Middle frontal gyrus (tissue), 1 donor: ENCODE measurements around the gene RPLP2.

Experiments used
- DNase-seq: peaks from one replicate; pipeline ENCODE4 v3.0.0-alpha.2; 2015; ENCODE audit warnings: low spot score; ENCODE audit errors: extremely low spot score

RPLP2 gene

DNA sequence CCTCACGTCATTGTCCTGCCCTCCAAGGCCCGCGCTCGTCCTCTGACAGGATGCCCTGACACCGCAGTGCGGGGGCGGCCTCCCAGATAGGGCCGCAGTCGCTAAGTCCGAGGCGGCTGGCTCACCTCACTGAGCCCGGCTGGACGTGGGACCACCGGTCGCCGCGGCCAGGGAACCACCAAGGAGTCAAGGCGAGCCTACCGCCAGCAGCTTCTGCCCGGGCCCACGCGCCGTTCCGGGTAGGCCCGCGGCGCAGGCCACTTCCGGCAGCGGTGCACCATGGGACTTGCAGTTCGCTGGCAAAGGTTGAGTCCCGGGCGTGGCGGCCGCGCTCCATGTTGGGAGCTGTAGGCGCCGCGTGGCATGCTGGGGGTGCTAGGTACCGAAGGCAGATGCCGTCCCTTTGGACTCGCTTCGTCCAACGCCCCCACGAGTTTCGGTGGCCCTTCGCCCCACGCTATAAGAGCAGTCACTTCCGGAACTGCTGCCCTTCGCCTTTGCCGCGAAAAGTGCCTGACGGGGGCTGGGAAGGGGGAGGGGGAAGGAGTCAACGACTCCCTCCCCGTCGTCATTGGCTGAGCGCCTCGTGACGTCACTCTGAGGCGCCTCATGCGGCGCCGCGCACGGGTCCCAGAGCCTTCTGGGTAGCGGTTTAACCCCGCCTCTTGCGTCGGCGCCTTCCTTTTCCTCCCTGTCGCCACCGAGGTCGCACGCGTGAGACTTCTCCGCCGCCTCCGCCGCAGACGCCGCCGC is at the start of gene RPLP2:
Gene RPLP2, plus strand, starts transcription at position 681 of the 753 bp plus-strand sequence. CDS start 268 bp downstream, outside the sequence.
- peak; percentile 93 for DNase-seq

DNA sequence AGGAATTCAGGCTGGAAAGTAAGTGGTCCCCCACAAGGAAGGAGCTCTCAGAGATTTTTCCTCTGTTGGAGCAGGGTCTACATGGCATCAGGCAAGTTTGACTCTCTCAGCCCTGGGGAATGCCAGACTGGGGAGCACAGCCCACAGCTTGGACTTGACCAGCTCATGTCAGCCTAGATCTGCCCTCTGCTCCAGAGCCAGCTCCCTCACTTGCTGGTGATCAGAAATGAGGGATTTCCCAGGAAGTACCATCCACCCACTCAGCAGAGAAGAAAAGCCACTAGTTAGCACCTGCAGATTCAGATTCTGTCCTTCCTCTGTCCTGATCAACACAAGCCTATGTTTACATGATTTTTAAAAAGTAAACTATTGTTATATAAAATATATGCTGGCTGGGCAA is 49.5 kb upstream of the RPLP2 start:
- no peak for DNase-seq

DNA sequence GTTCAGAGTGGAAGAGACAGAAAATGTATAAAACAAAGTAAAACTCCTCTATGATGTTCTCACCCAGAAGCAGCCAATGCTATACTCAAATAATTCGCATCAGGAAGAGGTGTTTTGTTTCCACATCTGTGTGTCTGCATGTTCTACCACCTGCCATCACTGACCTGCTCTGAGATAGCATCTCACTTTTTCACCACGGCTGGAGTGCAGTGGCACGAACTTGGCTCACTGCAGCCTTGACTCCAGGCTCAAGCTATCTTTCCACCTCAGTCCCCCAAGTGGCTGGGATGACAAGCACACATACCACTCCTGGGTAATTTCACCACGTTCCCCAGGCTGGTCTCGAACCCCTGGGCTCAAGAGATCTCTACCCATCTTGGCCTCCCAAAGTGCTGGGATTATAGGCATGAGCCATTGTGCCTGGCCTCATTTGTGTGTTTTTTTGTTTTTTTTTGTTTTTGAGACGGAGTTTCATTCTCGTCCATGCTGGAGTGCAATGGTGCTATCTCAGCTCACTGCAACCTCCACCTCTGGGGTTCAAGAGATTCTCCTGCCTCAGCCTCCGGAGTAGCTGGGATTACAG is 48.1 kb upstream of the RPLP2 start:
- no peak for DNase-seq

DNA sequence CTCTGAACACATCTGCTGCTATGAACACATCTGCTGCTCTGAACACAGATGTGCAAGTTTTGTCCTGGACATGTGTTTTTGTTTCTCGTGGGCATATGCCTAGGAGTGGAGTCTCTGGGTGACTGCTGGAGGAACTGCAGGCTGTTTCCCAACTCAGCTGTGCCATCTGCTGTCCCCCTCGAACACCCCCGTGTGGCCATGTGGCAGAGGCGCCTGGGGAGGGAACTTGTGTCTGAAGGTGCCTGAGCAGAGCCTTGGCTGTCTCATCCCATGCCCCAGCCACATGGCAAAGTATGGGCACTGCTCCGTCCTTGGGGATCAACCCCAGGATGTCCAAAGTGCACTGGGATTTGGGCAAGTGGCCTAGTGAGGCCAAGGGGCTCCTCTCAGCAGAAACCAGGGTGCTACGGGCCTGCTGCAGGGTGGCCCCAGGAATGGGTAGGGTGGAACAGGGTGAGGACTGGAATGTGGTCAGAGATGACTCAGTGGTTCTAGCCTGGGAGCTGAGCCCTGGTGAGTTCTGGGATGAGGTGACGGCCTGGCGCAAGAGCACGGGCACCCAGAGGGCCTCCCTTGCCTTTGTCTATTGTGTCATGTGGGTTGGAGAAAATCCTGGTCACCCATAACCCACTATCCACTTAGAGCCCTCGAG is 47.2 kb upstream of the RPLP2 start:
- peak; percentile 32 for DNase-seq

DNA sequence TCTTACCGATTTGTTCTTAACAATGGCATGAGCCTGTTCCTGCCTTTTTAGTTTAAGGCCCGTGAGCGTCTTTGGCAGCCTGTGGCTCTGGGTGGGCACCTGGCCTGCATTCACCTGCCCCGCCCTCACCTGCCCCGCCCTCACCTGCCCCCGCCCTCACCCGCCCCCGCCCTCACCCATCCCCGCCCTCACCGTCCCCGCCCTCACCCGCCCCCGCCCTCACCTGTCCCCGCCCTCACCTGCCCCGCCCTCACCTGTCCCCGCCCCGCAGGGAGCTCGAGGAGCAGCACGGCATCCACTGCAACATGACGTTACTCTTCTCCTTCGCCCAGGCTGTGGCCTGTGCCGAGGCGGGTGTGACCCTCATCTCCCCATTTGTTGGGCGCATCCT is 46.7 kb upstream of the RPLP2 start:
- no peak for DNase-seq

DNA sequence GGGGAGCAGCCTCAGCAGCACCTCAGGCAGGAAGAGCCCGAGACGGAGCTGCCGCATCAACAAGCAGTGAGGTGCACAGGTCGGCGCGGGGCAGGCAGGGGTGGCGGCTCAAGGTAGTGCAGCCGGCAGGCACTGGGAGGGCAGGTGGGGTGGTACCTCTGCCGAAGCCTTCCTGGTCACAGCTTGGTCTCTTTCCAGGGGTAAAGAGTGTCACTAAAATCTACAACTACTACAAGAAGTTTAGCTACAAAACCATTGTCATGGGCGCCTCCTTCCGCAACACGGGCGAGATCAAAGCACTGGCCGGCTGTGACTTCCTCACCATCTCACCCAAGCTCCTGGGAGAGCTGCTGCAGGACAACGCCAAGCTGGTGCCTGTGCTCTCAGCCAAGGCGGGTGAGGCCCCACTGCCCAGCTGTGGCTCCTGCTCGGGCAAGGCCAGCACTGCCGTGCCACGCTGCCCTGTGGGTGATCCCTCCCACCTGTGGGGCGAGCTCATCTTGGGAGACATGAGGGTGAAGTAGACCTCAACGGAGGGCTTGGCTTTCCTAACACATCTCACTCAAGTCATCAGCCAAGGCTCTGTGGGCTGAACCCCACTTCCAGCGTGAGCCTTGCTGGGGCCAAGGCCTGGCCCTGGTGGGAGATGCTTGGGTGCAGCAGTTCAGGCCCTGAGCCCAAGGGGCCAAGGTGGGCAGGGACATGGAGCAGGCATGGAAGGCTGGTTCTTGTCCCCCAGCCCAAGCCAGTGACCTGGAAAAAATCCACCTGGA is 46.0 kb upstream of the RPLP2 start:
- DNase-seq, result no peak

DNA sequence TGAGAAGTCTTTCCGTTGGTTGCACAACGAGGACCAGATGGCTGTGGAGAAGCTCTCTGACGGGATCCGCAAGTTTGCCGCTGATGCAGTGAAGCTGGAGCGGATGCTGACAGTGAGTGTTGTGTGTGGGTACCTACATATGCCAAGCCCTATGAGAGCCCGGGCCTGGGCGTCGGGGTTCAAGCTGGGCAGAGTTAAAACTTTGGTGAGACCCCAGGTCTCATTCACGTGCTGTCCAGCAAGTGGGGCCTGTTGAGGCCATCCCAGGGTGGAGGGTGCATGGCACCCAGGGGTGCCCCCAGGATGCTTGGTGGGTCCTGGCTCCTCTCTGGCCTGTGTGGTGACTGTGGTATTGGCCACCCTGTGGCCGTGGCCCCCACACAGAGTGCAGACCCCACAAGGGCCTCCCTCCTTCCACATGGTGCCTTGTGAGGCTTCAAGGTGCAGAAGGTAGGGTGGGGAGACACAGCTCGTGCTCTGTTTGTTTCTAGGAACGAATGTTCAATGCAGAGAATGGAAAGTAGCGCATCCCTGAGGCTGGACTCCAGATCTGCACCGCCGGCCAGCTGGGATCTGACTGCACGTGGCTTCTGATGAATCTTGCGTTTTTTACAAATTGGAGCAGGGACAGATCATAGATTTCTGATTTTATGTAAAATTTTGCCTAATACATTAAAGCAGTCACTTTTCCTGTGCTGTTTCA is 45.3 kb upstream of the RPLP2 start:
- no peak for DNase-seq

DNA sequence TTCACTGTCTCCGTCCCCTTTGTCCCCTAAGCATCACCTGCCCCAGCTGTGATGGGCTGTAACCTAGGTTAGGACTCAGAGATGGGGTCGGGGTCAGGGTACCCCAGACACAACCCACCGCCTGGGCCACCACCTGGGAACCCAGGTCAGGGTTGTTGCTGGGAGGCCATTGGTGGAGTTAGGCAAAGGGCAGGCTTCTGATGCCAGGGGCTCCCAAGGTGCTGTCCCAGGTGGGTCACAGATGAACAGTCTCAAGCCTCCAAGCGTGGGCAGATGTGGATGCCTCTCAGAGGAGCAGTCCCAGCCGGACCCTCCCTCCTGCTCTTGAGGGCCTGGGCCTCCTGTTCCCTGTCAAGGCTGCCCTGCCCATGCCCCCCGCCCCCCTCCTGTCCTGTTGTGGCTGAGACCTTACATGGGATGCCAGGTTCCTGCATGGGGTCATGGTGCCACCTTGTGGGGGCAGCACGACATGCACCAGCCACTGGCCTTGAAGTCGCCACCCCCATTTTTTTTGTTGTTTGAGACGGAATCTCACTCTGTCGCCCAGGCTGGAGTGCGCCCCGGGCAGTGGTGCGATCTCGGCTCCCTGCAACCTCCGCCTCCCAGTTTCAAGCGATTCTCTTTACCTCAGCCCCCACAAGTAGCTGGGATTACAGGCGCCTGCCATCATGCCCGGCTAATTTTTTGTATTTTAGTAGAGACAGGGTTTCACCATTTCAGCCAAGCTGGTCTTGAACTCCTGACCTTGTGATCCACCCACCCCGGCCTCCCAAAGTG is 44.6 kb upstream of the RPLP2 start:
- DNase-seq, result no peak

DNA sequence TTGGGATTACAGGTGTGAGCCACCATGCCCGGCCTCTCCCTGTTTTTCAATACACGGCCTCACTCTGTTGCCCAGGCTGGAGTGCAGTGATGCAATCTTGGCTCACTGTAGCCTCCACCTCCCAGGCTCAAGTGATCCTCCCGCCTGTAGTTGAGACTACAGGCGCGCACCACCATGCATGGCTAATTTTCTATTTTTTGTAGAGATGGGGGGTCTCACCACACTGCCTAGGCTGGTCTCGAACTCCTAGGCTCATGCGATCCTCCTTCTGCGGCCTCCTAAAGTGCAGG is 44.0 kb upstream of the RPLP2 start:
- no peak for DNase-seq

DNA sequence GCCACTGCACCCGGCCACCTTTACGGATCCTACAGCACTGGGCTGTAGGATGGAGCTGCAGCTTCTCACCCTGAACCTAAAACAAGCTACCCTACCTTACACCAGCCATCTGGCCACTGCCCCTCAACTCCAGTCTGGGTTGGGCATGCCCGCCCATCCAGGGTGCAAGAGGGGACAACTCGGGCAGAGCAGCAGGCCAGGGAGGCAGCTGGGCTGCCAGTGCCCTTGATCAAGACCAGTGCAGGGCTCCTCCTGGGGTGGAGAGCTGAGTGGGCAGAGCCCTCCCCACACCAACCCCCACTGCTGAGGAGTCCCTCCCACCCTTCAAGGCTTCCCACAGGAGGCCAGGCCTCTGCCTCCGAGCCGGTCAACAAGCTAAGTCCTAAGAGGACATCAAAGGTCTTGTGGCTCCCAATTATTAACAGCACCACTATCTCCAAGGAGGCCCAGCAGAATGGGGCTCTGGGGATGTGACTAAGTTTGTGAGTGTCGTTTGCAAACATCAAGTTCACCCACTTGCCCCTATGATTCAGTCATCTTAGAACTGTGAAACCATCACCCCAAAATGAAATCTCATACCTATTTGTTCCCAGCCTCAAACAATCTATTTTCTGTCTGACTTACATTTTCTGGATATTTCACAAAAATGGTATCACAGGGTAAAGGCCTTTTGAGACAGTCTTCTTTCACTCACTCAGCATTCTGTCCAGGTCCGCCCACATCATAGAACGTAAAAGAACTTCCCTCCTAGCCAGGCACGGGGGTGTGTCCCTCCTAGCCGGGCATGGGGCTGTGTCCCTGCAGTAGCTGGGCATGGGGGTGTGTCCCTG is 43.4 kb upstream of the RPLP2 start:
- no peak for DNase-seq

DNA sequence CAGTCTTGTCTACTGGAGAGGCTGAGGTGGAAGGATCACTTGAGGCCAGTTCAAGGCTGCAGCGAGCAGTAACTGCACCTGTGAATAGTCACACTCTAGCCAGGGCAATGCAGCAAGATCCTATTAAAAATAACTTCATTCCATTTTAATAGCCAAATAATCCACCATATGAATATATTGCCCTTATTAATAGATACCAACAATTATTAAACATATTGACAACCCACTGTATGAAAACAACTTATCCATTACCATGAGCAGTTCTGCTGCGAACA is 42.9 kb upstream of the RPLP2 start:
- no peak for DNase-seq

DNA sequence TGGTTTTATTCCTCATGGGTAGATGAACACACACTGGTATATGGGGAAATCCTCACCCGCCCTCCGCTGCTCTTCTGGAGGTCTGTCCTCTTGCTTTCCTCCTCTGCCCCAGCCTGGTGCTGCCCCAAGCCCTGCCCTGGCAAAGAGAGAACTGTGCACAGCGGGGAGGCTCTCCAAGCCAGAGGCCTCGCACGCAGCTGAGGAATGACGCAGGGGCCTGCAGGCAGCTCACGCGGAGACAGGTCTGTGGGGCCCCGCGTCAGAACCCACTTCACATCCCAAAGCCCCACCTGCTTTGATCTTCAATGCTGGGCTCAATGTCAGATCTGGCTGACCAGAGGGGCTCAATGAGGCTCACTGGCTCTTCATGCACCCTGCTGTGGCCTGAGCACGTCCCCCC is 42.5 kb upstream of the RPLP2 start:
- no peak for DNase-seq

DNA sequence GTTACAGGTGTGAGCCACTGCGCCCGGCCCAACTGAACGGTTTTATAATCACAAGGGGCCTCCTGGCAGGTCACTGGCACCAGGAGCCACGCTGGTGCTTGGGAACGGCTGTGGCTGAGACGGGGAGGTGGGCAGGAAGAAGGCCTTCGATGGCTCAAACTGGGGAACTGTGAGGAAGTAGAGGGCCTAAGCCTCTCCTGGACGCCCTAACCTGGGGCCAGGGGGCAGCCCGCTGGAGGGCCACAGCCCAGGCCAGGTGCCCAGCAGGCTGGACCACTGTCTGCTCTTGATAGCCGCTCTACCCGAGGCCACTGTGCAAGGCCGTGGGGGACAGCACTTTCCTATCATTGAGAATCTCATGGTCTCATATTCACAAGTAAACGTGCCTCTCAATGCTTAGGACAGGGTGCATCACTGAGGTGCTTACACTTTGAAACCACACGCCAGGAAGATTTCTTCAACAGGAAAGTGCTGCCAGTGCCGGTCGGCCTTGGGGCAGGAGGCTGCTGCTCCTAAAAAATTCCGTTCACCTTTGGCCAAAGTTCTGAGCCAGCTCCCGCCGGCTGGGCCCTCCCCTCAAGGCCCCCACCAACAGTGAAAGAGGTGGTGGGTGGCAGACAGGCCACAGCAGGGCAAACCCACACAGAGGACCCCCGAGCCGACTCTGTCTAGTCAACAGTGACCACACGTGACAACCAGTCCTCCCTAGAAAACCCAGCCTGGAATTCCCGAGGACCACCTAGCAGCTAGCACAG is 39.7 kb upstream of the RPLP2 start:
- DNase-seq, result no peak

DNA sequence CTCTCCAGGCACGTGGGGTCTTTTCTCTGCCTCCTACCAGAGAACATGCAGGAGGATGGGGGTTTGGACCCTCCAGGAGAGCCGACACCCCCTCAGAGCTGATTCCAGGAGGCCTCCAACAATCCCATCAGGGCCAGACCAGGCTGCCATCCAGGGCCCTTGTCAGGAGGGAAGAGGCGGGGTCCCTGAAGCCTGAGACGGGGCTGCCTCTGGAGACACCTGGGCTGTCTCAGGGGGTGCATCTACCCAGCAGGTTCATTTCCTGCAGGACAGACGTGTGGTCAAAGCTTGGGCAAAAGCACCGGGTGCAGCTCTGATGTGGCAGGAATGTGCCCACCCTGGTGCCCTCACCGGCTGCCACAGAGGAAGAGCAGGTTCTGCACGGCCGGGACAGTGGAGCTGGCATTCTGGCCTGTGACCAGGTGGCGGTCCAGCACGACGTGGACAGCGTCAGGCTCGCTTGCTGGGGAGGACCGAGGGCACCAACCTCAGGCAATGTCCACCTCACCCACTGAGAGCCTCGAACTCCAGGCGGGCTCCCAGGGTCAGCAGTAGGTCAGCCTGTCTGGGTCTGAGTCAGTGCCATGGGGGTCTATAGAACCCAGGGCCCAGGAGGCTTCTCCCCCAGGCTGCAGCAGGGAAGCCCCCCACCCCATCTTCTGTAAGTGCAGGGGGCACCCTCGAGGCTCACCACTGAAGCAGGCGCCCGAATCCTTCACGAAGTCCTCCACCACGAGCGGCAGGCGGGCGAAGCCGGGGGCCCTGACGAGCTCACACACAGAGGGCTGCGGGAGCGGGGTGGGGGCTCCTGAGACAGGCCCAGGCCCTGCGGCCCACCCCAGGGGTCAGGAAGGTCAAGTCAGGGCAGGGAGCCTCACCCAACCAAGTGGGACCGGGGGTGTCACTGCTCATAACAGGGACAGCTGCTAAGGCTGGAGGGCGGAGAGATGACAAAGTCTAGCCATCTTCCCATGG is 38.8 kb upstream of the RPLP2 start:
- DNase-seq, result no peak

DNA sequence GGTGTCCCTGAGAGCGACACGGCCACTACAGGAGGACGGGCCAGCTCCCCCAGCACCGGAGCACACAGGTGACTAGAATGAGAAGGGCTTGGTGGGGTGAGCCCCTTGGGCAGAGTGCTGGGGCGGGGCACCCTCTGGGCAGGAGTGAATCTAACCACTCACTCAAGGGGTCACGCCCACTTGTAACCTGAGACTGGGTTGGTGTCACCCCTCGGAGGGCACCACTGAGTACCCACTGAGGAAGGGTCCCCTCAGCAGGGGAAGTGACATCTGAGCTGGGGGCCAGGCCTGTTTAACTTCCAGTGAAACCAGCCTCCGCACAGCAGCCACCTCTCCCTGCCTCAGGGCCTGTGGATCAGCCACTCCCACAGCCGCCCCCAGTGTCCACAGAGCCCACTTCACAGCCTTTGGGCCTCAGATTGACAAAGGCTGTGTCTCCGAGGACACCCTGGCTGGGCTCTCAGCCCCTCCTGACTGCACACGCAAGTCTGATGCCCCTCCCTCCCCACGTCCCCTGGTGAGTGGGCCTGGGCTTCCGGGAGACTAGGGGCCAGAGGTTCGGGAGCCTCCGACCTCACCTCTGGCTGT is 38.1 kb upstream of the RPLP2 start:
- DNase-seq, result no peak

DNA sequence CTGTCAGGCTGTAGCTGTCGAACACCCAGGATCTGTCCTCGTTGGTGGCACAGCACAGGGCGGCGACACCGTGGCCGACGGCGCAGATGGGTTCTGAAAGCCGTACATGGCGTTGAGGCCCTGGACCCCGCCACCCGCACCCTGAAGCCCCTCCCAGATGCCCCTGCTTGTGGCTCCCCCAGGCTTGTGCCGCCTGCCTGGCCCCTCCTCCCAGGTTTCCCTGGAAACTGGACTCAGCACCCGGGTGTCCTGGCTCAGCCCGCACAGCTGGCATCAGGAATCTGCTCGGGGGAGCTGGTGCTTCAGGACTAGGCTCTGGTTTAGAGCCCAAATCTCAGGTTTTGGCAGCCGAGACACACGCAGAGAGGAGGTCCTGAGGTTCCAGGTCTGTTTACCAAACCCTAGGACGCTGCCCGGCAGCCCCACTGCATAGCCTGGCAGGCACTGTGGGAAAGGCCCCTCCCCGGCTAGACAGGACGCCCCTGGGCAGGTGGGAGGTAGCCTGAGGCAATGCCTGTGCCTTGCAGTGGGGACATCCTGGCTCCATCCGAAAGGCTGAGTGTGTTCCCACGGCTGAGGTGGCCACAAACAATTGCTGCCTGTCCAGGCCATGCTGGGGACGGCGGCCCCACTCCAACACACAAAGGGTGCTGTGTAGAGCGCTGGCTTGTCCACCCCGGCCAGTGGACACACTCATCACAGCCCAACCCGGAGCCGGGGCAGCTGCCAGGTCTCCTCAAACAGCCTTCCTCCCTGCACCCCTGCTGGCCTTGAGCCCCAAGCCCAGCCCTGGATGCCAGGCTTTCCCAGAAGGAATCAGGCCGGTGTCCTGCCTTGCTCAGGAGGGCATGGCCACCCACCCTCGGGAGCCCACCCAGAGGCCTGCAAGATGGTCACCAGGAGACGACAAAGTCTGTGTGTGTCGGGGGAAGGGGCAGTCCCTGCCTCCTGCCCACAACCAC is 37.1 kb upstream of the RPLP2 start:
- peak; percentile 68 for DNase-seq

DNA sequence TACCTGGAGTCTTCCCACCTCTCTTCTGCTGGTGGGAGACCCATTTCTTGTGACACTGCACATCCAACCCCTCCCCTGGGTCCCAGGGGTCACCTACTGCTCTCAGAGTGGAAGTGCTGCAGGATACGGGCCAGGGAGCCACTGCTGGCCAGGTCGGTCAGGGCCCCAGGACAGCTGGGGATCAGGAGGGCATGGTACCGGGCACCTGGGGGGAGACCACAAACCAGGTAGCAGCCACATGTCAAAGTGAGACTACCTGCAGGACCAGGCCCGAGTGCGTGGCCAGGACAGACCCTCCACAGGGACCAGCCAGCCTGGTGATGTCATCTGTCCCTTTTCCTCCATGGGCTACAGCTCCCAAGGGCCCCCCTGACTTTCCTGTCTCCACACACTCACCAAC is 36.3 kb upstream of the RPLP2 start:
- no peak for DNase-seq
